ENCODE measurements around the gene KLHL29.

KLHL29 gene

DNA sequence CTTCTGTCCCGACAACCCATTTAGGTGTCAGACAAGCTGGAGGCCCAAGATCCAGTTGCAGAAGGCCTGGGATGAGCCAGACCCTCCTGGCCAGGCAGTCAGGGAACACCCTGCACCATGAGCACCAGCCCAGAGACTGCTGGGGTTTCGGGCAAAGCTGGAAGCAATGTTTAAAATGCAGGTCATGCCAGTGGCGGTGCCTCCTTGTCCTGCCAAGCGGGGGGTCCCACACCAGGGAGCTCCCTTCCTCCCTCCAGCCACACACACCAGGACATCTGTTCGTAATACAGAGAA, 311.7 kb downstream of the KLHL29 start:
- Histone ChIP-seq H3K27ac (replicated peaks) (no peak overlapping the region), H3K27me3 (ENCODE audit: insufficient read depth, poor library complexity, severe bottlenecking) (no peaks in the 10 kb centered on the region), H3K4me3 (replicated peaks; ENCODE audit: insufficient read depth, low read length) (no peak overlapping the region)
- TF ChIP-seq POLR2AphosphoS5 (IDR thresholded peaks at IDR 0.05; ENCODE audit: low read depth) (no peak), SPI1 (IDR thresholded peaks at IDR 0.05; ENCODE audit: borderline replicate concordance, low read depth) (no peak), GABPA (IDR thresholded peaks at IDR 0.05; ENCODE audit: low read depth) (no peak)
- TF ChIP-seq, protein P1, sequence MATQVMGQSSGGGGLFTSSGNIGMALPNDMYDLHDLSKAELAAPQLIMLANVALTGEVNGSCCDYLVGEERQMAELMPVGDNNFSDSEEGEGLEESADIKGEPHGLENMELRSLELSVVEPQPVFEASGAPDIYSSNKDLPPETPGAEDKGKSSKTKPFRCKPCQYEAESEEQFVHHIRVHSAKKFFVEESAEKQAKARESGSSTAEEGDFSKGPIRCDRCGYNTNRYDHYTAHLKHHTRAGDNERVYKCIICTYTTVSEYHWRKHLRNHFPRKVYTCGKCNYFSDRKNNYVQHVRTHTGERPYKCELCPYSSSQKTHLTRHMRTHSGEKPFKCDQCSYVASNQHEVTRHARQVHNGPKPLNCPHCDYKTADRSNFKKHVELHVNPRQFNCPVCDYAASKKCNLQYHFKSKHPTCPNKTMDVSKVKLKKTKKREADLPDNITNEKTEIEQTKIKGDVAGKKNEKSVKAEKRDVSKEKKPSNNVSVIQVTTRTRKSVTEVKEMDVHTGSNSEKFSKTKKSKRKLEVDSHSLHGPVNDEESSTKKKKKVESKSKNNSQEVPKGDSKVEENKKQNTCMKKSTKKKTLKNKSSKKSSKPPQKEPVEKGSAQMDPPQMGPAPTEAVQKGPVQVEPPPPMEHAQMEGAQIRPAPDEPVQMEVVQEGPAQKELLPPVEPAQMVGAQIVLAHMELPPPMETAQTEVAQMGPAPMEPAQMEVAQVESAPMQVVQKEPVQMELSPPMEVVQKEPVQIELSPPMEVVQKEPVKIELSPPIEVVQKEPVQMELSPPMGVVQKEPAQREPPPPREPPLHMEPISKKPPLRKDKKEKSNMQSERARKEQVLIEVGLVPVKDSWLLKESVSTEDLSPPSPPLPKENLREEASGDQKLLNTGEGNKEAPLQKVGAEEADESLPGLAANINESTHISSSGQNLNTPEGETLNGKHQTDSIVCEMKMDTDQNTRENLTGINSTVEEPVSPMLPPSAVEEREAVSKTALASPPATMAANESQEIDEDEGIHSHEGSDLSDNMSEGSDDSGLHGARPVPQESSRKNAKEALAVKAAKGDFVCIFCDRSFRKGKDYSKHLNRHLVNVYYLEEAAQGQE (IDR thresholded peaks at IDR 0.05; ENCODE audit: insufficient replicate concordance, low read depth), result no peak
- TF ChIP-seq, protein P2, sequence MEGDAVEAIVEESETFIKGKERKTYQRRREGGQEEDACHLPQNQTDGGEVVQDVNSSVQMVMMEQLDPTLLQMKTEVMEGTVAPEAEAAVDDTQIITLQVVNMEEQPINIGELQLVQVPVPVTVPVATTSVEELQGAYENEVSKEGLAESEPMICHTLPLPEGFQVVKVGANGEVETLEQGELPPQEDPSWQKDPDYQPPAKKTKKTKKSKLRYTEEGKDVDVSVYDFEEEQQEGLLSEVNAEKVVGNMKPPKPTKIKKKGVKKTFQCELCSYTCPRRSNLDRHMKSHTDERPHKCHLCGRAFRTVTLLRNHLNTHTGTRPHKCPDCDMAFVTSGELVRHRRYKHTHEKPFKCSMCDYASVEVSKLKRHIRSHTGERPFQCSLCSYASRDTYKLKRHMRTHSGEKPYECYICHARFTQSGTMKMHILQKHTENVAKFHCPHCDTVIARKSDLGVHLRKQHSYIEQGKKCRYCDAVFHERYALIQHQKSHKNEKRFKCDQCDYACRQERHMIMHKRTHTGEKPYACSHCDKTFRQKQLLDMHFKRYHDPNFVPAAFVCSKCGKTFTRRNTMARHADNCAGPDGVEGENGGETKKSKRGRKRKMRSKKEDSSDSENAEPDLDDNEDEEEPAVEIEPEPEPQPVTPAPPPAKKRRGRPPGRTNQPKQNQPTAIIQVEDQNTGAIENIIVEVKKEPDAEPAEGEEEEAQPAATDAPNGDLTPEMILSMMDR (IDR thresholded peaks at IDR 0.05; ENCODE audit: insufficient read depth, low read length), result no peak
- DNase-seq (ENCODE audit: low read depth in 1 of 2, low spot score in 1 of 2), result no peak

GRCh38 chr2:23697256-23698075, 312.5 kb downstream of the KLHL29 start:
- TF ChIP-seq POLR2AphosphoS5 (IDR thresholded peaks at IDR 0.05; ENCODE audit: low read depth) (no peak), GABPA (IDR thresholded peaks at IDR 0.05; ENCODE audit: low read depth) (no peak), SPI1 (IDR thresholded peaks at IDR 0.05; ENCODE audit: borderline replicate concordance, low read depth) (no peak)
- TF ChIP-seq, protein P2 (IDR thresholded peaks at IDR 0.05; ENCODE audit: insufficient read depth, low read length), result no peak
- TF ChIP-seq, protein P1 (IDR thresholded peaks at IDR 0.05; ENCODE audit: insufficient replicate concordance, low read depth), result no peak
- Histone ChIP-seq H3K27me3 (ENCODE audit: insufficient read depth, poor library complexity, severe bottlenecking) (no peaks in the 10 kb centered on the region), H3K4me3 (replicated peaks; ENCODE audit: insufficient read depth, low read length) (no peak overlapping the region), H3K27ac (replicated peaks) (no peak overlapping the region)
- DNase-seq (ENCODE audit: low read depth in 1 of 2, low spot score in 1 of 2), result no peak

GRCh38 chr2:23698116-23698693, 313.2 kb downstream of the KLHL29 start:
- no peak for DNase-seq (ENCODE audit: low read depth in 1 of 2, low spot score in 1 of 2)
- Histone ChIP-seq H3K4me3 (replicated peaks; ENCODE audit: insufficient read depth, low read length) (no peak overlapping the region), H3K27me3 (ENCODE audit: insufficient read depth, poor library complexity, severe bottlenecking) (no peaks in the 10 kb centered on the region), H3K27ac (replicated peaks) (no peak overlapping the region)
- TF ChIP-seq, protein P2 (IDR thresholded peaks at IDR 0.05; ENCODE audit: insufficient read depth, low read length), result no peak
- TF ChIP-seq POLR2AphosphoS5 (IDR thresholded peaks at IDR 0.05; ENCODE audit: low read depth) (no peak), SPI1 (IDR thresholded peaks at IDR 0.05; ENCODE audit: borderline replicate concordance, low read depth) (no peak), GABPA (IDR thresholded peaks at IDR 0.05; ENCODE audit: low read depth) (no peak)
- TF ChIP-seq, protein P1 (IDR thresholded peaks at IDR 0.05; ENCODE audit: insufficient replicate concordance, low read depth), result no peak

Measured in HL-60 (cell line).